GM12801 (cell line): ENCODE results near the gene ALLC.

Experiments
- TF ChIP-seq, protein P1 (sequence below): IDR thresholded peaks from one replicate; pipeline ENCODE4 v1.5.1; 2011; ENCODE audit warnings: control low read depth; ENCODE audit not compliant: insufficient read length; ENCODE audit errors: extremely low read depth

ALLC gene

DNA sequence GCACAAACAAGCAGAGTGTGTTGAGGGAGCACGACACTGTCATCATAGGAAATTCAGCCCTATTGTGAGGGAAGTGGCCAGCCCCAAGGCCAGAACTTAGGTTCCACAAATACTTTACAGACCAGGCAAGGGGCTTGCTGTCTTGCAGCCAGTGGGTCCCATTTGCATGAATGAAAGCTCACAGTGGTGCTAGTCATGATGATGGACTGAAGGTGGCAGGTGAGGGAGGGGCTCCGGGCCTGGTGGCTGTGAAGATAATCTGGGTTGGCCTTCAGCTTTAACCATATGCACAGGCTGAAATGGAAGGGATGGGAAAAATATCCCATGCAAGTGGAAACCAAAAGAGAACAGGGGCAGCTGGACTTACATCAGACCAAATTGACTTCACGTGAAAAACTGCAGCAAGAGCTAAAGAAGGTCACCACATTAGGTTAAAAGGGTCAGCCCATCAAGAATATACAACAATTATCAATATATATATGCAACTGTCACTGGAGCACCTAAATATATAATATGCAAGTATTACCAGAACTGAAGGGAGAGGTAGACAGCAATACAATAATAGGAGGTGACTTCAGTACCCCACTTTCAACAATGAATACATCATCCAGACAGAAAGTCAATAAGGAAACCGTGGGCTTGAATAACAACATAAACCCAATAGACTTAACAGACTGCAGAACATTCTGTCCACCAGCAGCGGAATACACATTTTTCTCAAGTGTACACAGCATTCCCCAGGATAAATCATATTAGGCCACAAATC is 84.9 kb downstream of the ALLC start:
- TF ChIP-seq, protein P1, sequence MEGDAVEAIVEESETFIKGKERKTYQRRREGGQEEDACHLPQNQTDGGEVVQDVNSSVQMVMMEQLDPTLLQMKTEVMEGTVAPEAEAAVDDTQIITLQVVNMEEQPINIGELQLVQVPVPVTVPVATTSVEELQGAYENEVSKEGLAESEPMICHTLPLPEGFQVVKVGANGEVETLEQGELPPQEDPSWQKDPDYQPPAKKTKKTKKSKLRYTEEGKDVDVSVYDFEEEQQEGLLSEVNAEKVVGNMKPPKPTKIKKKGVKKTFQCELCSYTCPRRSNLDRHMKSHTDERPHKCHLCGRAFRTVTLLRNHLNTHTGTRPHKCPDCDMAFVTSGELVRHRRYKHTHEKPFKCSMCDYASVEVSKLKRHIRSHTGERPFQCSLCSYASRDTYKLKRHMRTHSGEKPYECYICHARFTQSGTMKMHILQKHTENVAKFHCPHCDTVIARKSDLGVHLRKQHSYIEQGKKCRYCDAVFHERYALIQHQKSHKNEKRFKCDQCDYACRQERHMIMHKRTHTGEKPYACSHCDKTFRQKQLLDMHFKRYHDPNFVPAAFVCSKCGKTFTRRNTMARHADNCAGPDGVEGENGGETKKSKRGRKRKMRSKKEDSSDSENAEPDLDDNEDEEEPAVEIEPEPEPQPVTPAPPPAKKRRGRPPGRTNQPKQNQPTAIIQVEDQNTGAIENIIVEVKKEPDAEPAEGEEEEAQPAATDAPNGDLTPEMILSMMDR: no peak

DNA sequence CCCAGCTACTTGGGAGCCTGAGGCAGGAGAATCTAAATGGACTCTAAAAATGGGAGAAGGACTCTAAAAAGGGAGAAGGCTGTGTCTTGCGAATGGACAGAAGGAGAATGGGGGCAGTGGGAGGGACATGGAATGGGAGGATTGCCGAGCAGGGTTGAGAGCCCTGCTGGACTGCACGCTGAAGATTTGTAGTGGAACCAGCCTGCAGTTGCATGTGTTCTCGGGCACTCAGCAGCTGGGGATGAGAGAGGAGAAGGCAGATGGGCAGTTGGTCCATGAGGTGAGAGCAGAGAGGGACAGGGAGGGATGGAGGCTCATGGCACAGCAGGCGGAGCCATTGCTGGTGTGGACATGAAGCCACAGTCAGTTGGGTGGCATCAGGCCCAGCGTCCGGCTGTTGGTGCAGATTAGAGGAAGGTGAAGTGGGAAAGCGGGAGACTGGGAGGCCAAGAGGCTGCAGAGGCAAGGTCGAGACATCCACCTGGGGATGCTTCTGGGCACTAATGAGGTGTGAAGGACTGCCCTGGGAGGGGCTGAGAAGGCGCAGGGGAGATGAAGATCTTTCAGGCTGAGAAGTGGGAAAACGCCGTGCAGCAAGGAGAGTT is 86.1 kb downstream of the ALLC start:
- TF ChIP-seq, protein P1: no peak

DNA sequence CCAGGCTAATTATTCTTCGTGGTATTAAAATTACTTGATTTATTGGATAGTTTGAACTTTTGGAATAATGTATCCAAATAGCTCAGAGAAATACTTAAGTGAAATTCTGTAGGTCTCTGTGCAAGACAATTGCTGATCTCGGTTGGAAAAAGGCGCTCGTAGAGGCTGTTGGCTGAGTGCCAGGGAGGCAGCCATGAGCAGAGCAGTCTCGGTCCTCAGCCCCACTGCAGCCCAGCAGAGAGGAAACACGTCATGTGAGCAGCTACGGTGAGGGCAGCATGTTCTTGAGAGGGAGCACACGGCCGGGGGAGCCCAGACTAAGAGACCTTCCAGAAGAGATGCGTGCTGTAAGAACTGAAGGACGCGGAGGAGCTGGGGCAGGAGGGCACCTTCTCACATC is 87.9 kb downstream of the ALLC start:
- TF ChIP-seq, protein P1: no peak

DNA sequence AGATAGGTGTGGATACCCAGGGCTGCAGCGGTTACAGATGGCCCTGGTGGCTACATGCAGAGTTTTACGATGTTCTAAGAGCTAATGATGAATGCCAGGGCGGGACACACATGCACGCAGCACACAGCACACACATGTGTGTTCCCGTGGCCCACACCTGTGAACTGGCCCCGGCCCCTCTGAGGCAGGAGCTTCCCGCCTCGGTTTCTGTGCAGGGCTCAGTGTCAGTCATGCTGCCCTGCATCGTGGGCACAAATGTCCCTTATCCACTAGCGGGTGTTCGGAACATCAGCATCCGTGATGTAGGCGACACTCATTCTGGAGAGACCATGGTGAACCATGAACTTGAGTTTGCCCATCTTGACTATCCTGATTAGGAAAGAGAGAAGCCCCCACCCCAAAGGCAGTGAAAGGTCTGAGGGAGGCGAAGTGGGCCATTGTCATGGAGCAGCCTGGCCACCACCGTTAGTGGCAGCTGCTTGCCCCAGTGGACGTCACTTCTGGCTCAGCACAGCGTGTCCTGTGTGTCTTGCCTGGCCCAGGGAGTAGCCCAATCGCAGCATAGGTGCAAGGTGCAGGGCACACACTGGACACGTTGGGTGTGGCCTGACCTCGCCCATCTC is 89.1 kb downstream of the ALLC start:
- TF ChIP-seq, protein P1: no peak

DNA sequence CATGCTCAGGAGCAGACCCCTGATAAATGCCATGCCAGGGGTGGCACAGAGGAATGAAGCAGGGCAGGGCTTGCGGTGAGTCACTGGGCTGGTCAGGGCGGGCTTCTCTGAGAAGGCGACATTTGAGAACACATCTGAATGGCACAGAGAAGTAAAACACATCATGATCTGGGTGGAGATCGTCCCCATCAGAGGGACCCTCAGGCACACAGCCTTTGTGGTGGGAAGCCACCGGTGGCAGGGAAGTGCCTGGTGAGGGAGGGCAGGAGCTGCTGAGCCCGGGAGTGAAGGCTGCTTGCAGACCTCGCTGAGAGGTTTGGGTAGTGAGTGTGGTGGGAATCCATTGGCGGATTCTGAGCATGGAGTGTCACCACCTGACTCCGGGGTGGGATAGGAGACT is 89.8 kb downstream of the ALLC start:
- TF ChIP-seq, protein P1: no peak

DNA sequence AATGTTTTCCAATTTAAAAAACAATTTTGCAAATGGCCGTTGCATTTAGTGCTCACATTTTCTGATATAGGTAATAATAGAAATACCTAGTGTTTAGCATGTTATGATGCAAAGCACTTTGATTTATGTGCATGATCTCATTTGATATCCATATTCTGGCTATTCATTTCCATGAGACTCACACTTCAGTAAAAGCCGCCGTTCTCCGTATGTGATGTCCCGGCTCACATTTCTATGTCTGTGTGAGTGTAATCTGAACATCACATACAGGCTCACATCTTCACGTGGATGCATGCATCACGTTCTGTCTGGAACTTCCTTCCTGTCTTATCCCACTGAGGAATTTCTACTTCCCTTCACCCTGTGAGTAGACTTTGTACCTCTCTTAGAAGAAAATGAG is 91.2 kb downstream of the ALLC start:
- TF ChIP-seq, protein P1: no peak

DNA sequence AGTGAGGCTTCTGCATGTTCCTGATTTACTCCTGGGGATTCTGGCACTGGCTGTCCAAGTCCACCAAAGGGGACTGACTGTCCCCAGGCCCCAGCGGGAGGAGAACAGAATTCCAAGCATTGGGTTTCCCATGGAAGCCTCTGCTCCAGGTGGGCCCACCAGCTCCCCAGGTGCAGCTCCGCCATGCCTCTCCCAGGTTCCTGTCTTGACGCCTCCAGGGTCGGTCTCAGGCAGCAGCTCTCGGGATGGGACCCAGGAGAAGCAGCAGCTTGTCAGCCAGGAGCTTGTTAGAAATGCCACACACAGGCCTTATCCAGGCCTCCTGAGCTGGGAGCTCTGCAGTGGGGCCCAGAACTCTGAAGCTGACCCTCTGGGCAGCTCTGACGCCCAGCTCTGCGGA is 93.3 kb downstream of the ALLC start:
- TF ChIP-seq, protein P1: no peak
